GM19043 (cell line): ENCODE measurements around the gene WDR17.

Source experiments
- ATAC-seq: cut with Tn5 transposase; IDR thresholded peaks from one replicate; pipeline ENCODE4 v1.9.1; 2021; ENCODE audit warnings: low read depth; ENCODE audit not compliant: unreplicated experiment

The WDR17 gene

DNA sequence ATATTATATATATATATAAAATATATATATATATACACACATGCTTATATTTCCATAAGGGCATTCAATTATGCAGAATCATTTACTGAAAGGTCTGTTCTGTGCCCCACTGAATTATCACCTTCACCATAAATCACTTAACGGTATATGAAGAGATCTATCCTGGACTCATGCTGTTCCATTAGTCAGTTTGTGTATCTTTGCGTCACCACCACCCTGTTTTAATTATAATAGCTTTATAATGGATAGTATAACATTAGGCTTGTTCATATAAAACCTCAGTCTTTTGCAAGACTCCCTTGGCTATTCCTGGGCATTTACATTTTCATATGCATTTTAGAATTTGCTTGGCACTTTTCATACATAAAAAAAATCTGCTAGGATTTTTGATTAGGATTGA lies 19.1 kb downstream of the WDR17 start:
- no peak for ATAC-seq

DNA sequence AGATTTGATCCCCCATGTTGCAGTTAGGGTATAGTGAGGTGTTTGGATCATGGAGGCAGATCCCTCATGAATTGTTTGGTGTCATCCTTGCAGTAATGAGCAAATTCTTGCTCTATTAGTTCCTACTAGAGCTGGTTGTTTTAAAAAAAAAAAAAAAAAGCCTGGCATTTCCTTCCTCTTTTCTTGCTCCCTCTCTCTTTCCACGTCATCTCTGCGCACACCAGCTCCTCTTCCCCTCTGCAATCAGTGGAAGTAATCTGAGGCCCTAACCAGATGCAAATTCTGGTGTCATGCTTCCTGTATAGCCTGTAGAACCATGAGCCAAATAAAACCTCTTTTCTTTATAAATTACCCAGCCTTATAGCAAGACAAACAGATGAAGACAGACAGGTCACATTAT lies 24.5 kb downstream of the WDR17 start:
- ATAC-seq = no peak

GRCh38 chr4:176099314-176099713 lies 33.7 kb downstream of the WDR17 start:
- ATAC-seq = no peak

- no peak for ATAC-seq
These were observed 36.9 kb downstream of the WDR17 start for GRCh38 chr4:176102414-176103063.

DNA sequence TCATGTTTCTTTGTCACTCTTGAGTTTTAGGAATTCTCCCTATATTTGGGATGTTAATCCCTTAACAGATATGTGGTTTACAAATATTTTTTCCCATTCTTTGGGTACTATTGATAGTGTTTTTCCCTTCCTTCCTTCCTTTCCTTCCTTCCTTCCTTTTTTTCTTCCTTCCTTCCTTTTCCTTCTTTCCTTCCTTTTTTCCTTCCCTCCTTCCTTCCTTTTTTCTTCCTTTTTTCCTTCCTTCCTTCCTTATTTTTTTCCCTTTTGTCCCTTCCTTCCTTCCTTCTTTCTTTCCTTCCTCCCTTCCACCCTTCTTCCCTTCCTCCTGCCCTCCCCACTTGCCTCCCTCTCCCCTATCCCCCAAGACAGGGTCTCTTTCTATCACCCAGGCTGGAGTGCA lies 42.1 kb downstream of the WDR17 start:
- ATAC-seq = no peak

DNA sequence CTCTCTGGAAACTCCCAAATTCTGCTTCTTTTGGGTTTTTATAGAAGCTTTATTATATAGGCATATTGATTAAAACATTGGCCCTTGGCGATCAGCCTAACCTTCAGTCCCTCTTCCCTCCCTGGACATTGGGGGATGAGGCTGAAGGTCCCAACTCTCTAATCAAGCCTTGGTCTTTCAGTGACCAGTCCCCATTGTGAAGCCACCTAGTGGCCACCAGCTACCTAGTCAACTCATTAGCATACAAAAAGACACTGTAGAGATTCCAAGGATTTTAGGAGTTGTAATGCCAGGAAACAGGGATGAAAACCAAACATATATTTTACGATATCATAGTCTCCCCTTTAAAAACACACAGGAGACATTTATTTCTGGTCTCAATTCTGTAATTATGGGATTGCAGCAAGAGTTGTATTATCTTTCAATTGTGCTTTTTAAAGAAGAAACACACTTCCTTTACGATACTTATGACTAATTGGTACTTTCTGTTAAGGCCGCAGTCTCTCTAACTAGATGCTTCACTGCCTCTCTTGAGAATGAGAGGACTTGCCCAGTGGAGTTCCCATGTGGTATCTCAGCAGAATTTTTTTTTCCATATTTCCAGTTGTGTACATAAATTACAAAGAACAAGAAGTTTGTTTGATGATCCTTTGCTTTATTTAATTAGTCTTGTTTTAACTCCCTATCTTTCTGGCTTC lies 58.2 kb downstream of the WDR17 start:
- peak; percentile 99 for ATAC-seq

DNA sequence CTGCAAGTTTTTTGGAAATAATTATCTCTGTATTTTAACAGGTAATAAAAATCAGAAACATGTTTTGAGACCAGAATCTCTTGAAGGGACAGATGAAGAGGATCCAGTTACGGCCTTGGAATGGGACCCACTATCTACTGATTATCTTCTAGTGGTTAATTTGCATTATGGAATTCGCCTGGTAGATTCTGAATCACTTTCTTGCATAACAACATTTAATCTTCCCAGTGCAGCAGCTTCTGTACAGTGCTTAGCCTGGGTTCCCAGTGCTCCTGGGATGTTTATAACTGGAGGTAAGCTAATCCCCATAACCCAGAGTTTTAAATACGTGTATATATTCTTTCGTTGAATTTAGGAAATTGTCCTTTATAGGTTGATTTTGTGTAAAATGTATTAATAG lies 59.4 kb downstream of the WDR17 start:
- ATAC-seq = no peak

DNA sequence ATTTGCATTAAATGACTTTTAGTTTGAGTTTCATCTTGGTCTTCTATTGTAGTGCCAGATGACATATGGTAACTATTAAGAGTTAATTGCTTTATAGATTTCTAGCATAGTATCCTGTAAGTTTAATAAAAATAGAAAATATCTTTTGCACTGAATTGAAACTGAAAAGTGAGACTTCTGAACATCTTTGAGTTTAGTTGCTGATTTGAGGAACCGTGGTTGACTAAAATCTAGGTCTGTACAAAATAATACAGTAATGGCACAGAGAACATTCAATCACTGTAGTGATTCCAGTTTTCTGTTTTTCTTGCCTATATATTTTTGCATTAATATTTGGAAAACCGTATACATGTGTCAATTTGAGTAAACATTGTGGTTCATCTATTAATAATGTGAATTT lies 69.0 kb downstream of the WDR17 start:
- ATAC-seq = peak; percentile 46

DNA sequence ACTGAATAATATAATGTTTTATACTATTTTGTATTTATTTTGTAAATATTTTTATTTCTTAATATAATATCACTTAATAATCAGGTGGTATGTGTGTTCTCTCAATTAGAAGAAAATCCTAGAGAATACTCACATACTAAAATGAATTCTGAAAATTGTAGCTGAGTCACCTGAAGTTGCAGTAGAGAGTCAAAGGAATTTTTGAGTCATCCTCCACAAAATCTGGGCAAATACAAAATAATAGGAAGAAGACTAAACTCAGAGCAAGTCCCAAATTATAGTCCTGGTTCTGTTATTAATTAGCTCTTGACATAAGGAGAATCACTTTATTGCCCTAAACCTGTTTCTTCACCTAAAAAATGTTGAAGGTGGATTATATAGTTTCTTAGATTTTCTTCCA lies 72.0 kb downstream of the WDR17 start:
- no peak for ATAC-seq

DNA sequence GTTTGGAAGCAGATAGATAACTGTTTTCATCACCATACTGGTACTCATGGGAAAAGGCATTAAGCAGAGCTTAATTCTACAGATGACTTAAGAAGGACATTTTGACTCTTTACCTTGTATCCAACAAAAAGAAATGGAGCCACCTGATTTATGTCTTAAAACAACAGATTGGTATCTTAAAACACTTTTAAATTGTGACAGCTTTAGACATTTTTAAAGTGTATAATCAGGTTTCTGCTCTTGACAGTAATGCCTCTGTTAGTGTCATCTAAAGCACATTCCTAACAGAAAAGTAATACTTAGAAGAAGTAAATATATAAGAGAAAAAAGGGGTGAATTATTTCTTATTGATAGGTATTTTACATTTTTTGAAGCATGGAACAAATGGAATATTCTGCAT lies 73.9 kb downstream of the WDR17 start:
- no peak for ATAC-seq

DNA sequence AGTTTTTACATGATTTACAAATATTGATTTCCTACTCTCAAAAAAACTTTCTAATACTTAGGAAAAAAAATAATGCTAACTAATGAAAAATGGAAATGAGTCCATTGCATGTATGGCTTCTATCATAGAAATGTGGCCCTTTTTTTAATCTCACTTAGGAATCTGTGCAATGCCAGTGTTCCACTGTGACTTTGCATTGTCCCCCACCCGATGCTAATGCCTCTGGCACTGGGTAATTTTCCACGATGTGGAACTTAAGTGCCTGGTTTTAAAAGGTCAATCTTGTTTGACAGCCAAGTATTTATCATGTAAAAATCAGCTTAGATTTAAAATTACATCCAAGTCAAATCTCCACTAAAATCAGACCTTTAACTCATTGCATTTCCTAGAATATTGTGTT lies 76.6 kb downstream of the WDR17 start:
- no peak for ATAC-seq

DNA sequence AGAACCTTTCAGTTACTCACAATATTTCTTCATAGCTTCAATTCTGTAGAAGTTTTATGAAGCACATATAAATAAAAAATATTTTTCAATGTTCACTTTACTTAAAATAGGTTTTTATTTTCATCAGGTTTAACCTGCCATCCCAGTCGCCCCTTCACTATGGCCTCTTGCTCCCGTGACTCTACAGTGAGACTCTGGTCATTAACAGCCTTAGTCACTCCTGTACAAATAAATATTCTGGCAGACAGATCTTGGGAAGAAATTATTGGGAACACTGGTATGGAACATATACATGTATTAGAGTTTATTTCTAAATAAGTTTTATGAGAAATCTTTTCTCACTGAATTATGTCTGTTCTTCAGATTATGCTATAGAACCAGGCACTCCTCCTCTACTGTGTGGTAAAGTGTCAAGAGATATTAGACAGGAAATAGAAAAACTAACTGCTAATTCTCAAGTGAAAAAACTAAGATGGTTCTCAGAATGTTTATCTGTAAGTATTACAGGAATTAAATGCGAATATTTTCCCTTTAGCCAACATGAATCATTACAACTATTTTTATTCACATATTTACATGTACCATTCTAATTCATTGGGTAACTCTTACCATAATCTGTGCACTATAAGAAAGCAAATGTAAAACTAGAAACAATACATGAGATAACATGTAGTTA lies 84.2 kb downstream of the WDR17 start:
- ATAC-seq = no peak

GRCh38 chr4:176150356-176150682 lies 84.7 kb downstream of the WDR17 start:
- ATAC-seq = no peak

- no peak for ATAC-seq
These were observed 85.1 kb downstream of the WDR17 start for GRCh38 chr4:176150704-176151103.

GRCh38 chr4:176153124-176153523 lies 87.5 kb downstream of the WDR17 start:
- ATAC-seq = no peak

DNA sequence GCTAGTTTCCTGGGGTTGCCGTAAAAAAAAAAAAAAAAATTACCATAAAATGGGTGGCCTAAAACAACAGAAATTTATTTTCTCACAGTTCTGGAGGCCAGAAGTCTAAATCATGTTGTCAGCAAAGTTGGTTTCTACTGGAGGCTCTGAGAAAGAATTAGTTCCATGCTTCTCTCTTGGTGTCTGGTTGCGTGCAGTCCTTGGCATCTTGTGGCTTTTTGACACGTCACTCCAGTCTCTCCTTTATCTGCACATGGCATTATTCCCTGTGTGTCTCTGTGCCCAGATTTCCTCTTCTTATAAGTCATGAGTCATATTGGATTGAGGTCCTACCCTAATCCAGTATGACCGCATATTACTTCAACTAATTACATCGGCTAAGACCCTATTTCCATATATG lies 91.0 kb downstream of the WDR17 start:
- no peak for ATAC-seq

- ATAC-seq = no peak
These were observed 97.4 kb downstream of the WDR17 start for GRCh38 chr4:176163041-176163440.

- no peak for ATAC-seq
These were observed 119.4 kb downstream of the WDR17 start for GRCh38 chr4:176185051-176185450.

GRCh38 chr4:176186067-176186466 lies 120.4 kb downstream of the WDR17 start:
- ATAC-seq = no peak

DNA sequence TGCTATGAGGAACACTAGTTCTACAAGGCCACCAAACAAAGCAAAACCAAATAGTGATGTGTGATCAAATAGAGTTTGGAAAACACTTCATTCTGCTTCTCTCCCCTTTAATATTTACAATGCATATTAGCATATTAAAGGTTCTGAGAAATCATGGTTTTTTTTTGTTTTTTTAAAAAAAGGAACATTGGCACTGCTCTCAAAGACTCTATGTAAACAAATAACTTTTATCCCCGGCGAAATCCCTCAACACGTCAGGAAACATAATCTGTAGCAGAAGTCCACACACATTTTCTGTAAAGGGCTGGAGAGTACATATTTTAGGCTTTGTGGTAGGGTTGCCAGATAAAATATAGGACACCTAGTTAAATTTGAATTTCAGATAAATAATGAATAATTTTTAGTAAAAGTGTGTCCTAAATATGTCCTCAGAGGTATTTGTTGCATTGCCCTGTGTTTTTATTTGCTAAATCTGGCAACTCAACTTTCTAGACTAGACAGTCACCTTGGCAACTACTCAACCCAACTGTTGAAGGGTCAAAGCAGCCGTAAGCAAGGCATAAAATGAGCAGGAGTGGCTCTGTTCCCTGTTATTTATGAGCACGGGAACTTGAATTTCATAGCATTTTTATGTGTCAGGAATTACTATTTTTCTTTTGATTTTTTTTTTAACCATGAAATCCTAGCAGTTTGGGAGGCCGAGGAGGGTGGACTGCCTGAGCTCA lies 121.2 kb downstream of the WDR17 start:
- ATAC-seq = no peak

GRCh38 chr4:176187624-176188023 lies 122.0 kb downstream of the WDR17 start:
- ATAC-seq = no peak
